Astrocyte (in vitro differentiated cells and primary cell): ENCODE data around the gene HPS5. TPM values are rescaled to one million over a fixed set of nuclear protein-coding genes. Genes with fewer than 3 reads are reported as not detected.

Experiments
- DNase-seq: peaks from one replicate; pipeline ENCODE4 v3.0.0-alpha.2; 2010; ENCODE audit warnings: low read depth
- FAIRE-seq: peaks from 2 replicates; lab custom pipeline; 2011; peaks lifted over from hg19 to GRCh38; lab: Jason Lieb, UNC
- H2AFZ ChIP-seq: 2 replicates; pipeline ENCODE4 v1.6.0; 2012; ENCODE audit warnings: low read depth, low read length, inconsistent platforms
- H3K27ac ChIP-seq: 2 replicates; pipeline ENCODE4 v1.5.1; 2011; ENCODE audit warnings: low read depth, low read length, inconsistent platforms
- H3K27me3 ChIP-seq: 2 replicates; pipeline ENCODE4 v1.6.0; 2011; ENCODE audit warnings: low read length, inconsistent platforms; ENCODE audit not compliant: insufficient read depth
- H3K36me3 ChIP-seq: 2 replicates; pipeline ENCODE4 v1.5.1; 2011; ENCODE audit warnings: low read length, inconsistent platforms; ENCODE audit not compliant: insufficient read depth
- H3K4me1 ChIP-seq: 2 replicates; pipeline ENCODE4 v1.5.1; 2011; ENCODE audit warnings: low read length, inconsistent platforms; ENCODE audit not compliant: insufficient read depth
- H3K4me2 ChIP-seq: 2 replicates; pipeline ENCODE4 v1.6.0; 2012; ENCODE audit warnings: low read length, inconsistent platforms
- H3K4me3 ChIP-seq: 2 replicates; pipeline ENCODE4 v1.5.1; 2011; ENCODE audit warnings: low read depth, mild to moderate bottlenecking, low read length, inconsistent platforms; ENCODE audit not compliant: insufficient read depth
- H3K79me2 ChIP-seq: 2 replicates; pipeline ENCODE4 v1.6.0; 2012; ENCODE audit warnings: mild to moderate bottlenecking, low read length, inconsistent platforms; ENCODE audit not compliant: insufficient read depth
- H3K9ac ChIP-seq: 2 replicates; pipeline ENCODE4 v1.6.0; 2012; ENCODE audit warnings: mild to moderate bottlenecking, low read length, inconsistent platforms
- H3K9me3 ChIP-seq: 2 replicates; pipeline ENCODE4 v1.5.1; 2012; ENCODE audit warnings: low read depth, mild to moderate bottlenecking, low read length, inconsistent platforms; ENCODE audit not compliant: insufficient read depth
- H4K20me1 ChIP-seq: 2 replicates; pipeline ENCODE4 v1.6.0; 2012; ENCODE audit warnings: low read length, inconsistent platforms; ENCODE audit not compliant: insufficient read depth
- H3K27ac Mint-ChIP-seq: one replicate; pipeline ENCODE4 v1.8.0; 2021; ENCODE audit warnings: mild to moderate bottlenecking, mixed read lengths; ENCODE audit not compliant: unreplicated experiment
- H3K27me3 Mint-ChIP-seq: one replicate; pipeline ENCODE4 v1.8.0; 2021; ENCODE audit warnings: low read depth, mixed read lengths; ENCODE audit not compliant: unreplicated experiment
- H3K36me3 Mint-ChIP-seq: one replicate; pipeline ENCODE4 v1.8.0; 2021; ENCODE audit warnings: low read depth, mixed read lengths; ENCODE audit not compliant: unreplicated experiment
- H3K4me1 Mint-ChIP-seq: one replicate; pipeline ENCODE4 v1.8.0; 2021; ENCODE audit warnings: low read depth, mixed read lengths; ENCODE audit not compliant: unreplicated experiment
- H3K4me3 Mint-ChIP-seq: one replicate; pipeline ENCODE4 v1.8.0; 2021; ENCODE audit warnings: mild to moderate bottlenecking, moderate library complexity, mixed read lengths; ENCODE audit not compliant: unreplicated experiment
- H3K9me3 Mint-ChIP-seq: one replicate; pipeline ENCODE4 v1.8.0; 2021; ENCODE audit warnings: mild to moderate bottlenecking, mixed read lengths; ENCODE audit not compliant: unreplicated experiment
- EZH2 ChIP-seq: IDR thresholded peaks from 2 replicates; pipeline ENCODE4 v1.6.1; 2012; ENCODE audit warnings: mild to moderate bottlenecking, low read length, inconsistent platforms; ENCODE audit not compliant: insufficient read depth
- total RNA-seq: library from RNA; stranded (reverse); gene quantifications from 2 replicates; pipeline ENCODE4 v1.2.1, GENCODE V29; 2021
- TF ChIP-seq, protein P1 (sequence below): IDR thresholded peaks from 2 replicates; pipeline ENCODE4 v1.5.1; 2011; ENCODE audit warnings: low read depth, mild to moderate bottlenecking, inconsistent platforms, low read length, moderate library complexity; ENCODE audit not compliant: insufficient read depth

HPS5 gene
- total RNA-seq, 1 donor from 2014 or later, result 22.6 TPM

DNA sequence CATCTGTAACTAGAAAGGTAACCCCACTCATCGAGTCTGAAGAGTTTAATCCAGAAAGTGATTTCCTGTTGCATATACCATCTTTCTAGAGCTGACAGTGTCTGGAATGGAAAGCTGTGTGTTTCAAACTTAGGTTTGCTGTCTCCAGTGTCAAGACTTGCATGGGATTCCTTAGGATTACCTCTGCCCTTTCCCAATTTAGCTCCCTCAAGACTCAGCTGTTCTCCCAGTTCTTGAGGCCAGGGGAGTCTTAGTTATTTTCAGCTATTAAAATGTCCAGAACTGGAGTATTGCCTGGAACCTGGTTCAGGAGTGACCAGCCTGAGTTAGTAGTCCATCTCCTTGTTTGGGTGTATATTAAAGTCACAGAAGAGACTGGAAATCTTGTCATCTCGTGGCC is 47.5 kb upstream of the HPS5 start:
- Histone ChIP-seq H3K9me3 (no peaks in the 10 kb centered on the region), H3K27ac (no peak overlapping the region), H3K4me2 (no peak overlapping the region), H3K27me3 (no peaks in the 10 kb centered on the region), H3K4me1 (peaks cover 6% of the 10 kb centered on the region), H3K36me3 (peaks cover 13% of the 10 kb centered on the region), H3K9ac (no peak overlapping the region), H2AFZ (no peak overlapping the region), H4K20me1 (no peaks in the 10 kb centered on the region), H3K4me3 (no peak overlapping the region), H3K79me2 (no peaks in the 10 kb centered on the region)
- TF ChIP-seq, protein P1, sequence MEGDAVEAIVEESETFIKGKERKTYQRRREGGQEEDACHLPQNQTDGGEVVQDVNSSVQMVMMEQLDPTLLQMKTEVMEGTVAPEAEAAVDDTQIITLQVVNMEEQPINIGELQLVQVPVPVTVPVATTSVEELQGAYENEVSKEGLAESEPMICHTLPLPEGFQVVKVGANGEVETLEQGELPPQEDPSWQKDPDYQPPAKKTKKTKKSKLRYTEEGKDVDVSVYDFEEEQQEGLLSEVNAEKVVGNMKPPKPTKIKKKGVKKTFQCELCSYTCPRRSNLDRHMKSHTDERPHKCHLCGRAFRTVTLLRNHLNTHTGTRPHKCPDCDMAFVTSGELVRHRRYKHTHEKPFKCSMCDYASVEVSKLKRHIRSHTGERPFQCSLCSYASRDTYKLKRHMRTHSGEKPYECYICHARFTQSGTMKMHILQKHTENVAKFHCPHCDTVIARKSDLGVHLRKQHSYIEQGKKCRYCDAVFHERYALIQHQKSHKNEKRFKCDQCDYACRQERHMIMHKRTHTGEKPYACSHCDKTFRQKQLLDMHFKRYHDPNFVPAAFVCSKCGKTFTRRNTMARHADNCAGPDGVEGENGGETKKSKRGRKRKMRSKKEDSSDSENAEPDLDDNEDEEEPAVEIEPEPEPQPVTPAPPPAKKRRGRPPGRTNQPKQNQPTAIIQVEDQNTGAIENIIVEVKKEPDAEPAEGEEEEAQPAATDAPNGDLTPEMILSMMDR, result no peak
- no peak for TF ChIP-seq EZH2
- Mint-ChIP-seq H3K27me3 (no peaks in the 10 kb centered on the region), H3K36me3 (peaks cover 2% of the 10 kb centered on the region), H3K4me3 (no peak overlapping the region), H3K4me1 (peaks cover 19% of the 10 kb centered on the region), H3K9me3 (no peaks in the 10 kb centered on the region), H3K27ac (peak overlapping the region; percentile 53)
- DNase-seq (no peak), FAIRE-seq (no peak)

DNA sequence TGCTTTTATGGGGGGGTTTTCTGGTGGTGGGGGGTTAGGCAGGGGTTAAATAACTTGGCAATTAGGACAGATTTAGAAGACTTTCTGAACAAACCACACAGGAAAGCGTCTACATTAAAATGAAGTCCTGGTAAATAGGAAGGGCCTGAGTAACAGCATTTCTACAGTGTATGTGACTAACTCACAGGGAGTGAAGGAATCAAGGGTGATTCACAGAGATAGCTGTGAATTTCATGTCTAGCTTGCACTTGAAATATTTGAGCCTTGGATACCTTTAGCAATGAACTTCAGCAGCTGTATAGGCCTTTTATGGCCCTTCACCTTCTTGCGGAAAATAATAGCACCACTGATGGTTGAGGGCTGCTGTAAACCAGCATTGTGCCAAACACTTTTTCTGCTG is 46.3 kb upstream of the HPS5 start:
- Histone ChIP-seq H3K9ac (no peak overlapping the region), H4K20me1 (no peaks in the 10 kb centered on the region), H3K79me2 (no peaks in the 10 kb centered on the region), H3K4me3 (no peak overlapping the region), H3K36me3 (peaks cover 24% of the 10 kb centered on the region), H3K9me3 (no peaks in the 10 kb centered on the region), H3K27ac (peak overlapping the region; percentile 29), H3K4me2 (peak overlapping the region; percentile 20), H2AFZ (no peak overlapping the region), H3K27me3 (no peaks in the 10 kb centered on the region), H3K4me1 (peaks cover 6% of the 10 kb centered on the region)
- no peaks in the 10 kb centered on the region for H3K9me3 Mint-ChIP-seq
- H3K27me3 Mint-ChIP-seq, result no peaks in the 10 kb centered on the region
- TF ChIP-seq EZH2, result no peak
- TF ChIP-seq, protein P1, result no peak
- peaks cover 2% of the 10 kb centered on the region for H3K36me3 Mint-ChIP-seq
- H3K4me3 Mint-ChIP-seq, result no peak overlapping the region
- H3K27ac Mint-ChIP-seq, result peak overlapping the region; percentile 43
- FAIRE-seq (peak; percentile 68), DNase-seq (peak; percentile 64)
- peaks cover 19% of the 10 kb centered on the region for H3K4me1 Mint-ChIP-seq

- H3K36me3 Mint-ChIP-seq, result peaks cover 2% of the 10 kb centered on the region
- no peaks in the 10 kb centered on the region for H3K79me2 ChIP-seq
- H3K9ac ChIP-seq, result no peak overlapping the region
- no peak overlapping the region for H3K4me3 ChIP-seq
- H4K20me1 ChIP-seq, result no peaks in the 10 kb centered on the region
- H3K27me3 ChIP-seq, result no peaks in the 10 kb centered on the region
- peaks cover 28% of the 10 kb centered on the region for H3K36me3 ChIP-seq
- TF ChIP-seq, protein P1, result no peak
- TF ChIP-seq EZH2, result no peak
- H3K4me1 ChIP-seq, result peaks cover 6% of the 10 kb centered on the region
- no peak overlapping the region for H3K4me2 ChIP-seq
- peaks cover 19% of the 10 kb centered on the region for H3K4me1 Mint-ChIP-seq
- H2AFZ ChIP-seq, result no peak overlapping the region
- H3K9me3 Mint-ChIP-seq, result no peaks in the 10 kb centered on the region
- no peak for DNase-seq
- H3K4me3 Mint-ChIP-seq, result no peak overlapping the region
- FAIRE-seq, result no peak
- H3K27me3 Mint-ChIP-seq, result no peaks in the 10 kb centered on the region
- no peaks in the 10 kb centered on the region for H3K9me3 ChIP-seq
- H3K27ac ChIP-seq, result no peak overlapping the region
- no peak overlapping the region for H3K27ac Mint-ChIP-seq
Observed at GRCh38 chr11:18367431-18367830, 45.5 kb upstream of the HPS5 start.
